ENCODE data around the gene SLC16A6.
A peak's percentile ranks its signal among the peaks of the same experiment; 100 is the strongest.
"Not testable (repeated sequence)": the region's sequence is repeated elsewhere in the genome, so short reads cannot be mapped to it uniquely, and the experiment has no call there.

The SLC16A6 gene

GRCh38 chr17:68288804-68289203 is 2.1 kb downstream of the SLC16A6 start:
- peak; percentile 42 to 54 for DNase-seq

- DNase-seq, result peak; percentile 32 to 38
These were observed 2.6 kb downstream of the SLC16A6 start for GRCh38 chr17:68288375-68288774.

GRCh38 chr17:68281965-68282364 is 9.0 kb downstream of the SLC16A6 start:
- DNase-seq, result not testable (repeated sequence)

GRCh38 chr17:68277807-68278206 is 13.1 kb downstream of the SLC16A6 start:
- no peak for DNase-seq

GRCh38 chr17:68276339-68276738 is 14.6 kb downstream of the SLC16A6 start:
- not testable (repeated sequence) for DNase-seq

GRCh38 chr17:68273722-68274121 is 17.2 kb downstream of the SLC16A6 start:
- DNase-seq, result no peak

- DNase-seq, result not testable (repeated sequence)
These were observed 25.1 kb downstream of the SLC16A6 start for GRCh38 chr17:68265833-68266232.

GRCh38 chr17:68263101-68263681 is 27.7 kb downstream of the SLC16A6 start:
- peak; percentile 84 to 89 for DNase-seq

- DNase-seq, result not testable (repeated sequence)
These were observed 28.5 kb downstream of the SLC16A6 start for GRCh38 chr17:68262467-68262866.

GRCh38 chr17:68260051-68260762 is 30.7 kb downstream of the SLC16A6 start:
- no peak for DNase-seq

- not testable (repeated sequence) for DNase-seq
These were observed 31.3 kb downstream of the SLC16A6 start for GRCh38 chr17:68259648-68259951.

- peak; percentile 77 to 88 for DNase-seq
These were observed 31.9 kb downstream of the SLC16A6 start for GRCh38 chr17:68258890-68259647.

GRCh38 chr17:68257934-68258333 is 33.0 kb downstream of the SLC16A6 start:
- no peak for DNase-seq

- DNase-seq, result not testable (repeated sequence)
These were observed 34.2 kb downstream of the SLC16A6 start for GRCh38 chr17:68256701-68257100.

GRCh38 chr17:68255731-68256538 is 35.0 kb downstream of the SLC16A6 start:
- DNase-seq, result peak; percentile 85 to 95

GRCh38 chr17:68255151-68255550 is 35.8 kb downstream of the SLC16A6 start:
- no peak for DNase-seq

GRCh38 chr17:68253426-68253825 is 37.5 kb downstream of the SLC16A6 start:
- not testable (repeated sequence) for DNase-seq

- DNase-seq, result peak; percentile 41 to 43
These were observed 41.6 kb downstream of the SLC16A6 start for GRCh38 chr17:68249354-68249765.

GRCh38 chr17:68248891-68249290 is 42.0 kb downstream of the SLC16A6 start:
- peak in 1 of 2 experiments; percentile 19 for DNase-seq

- peak in 1 of 2 experiments; percentile 41 for DNase-seq
These were observed 42.6 kb downstream of the SLC16A6 start for GRCh38 chr17:68248199-68248825.

GRCh38 chr17:68247445-68248198 is 43.3 kb downstream of the SLC16A6 start, which contains the start of gene AMZ2:
Gene AMZ2 (plus strand): TSS chr17:68248043. CDS start chr17:68250188, 2,145 bp downstream.
- DNase-seq, result peak; percentile 92 to 93

Data from Kasumi-1 (cell line).